Fibroblast of the aortic adventitia (primary cell): ENCODE data around the gene ROBO2. TPM values are rescaled to one million over a fixed set of nuclear protein-coding genes. Genes with fewer than 3 reads are reported as not detected.

Experiments used
- DNase-seq: peaks from one replicate; pipeline ENCODE4 v3.0.0-alpha.2; 2010; ENCODE audit warnings: low read depth
- H3K4me3 ChIP-seq: 2 replicates; pipeline ENCODE4 v1.5.1; 2011; ENCODE audit warnings: low read depth, mild to moderate bottlenecking, control low read depth, low read length, moderate library complexity
- CTCF ChIP-seq: IDR thresholded peaks from 2 replicates; pipeline ENCODE4 v1.5.1; 2011; ENCODE audit warnings: mild to moderate bottlenecking, low read length, control low read depth, inconsistent platforms; ENCODE audit not compliant: insufficient read depth
- total RNA-seq: library from RNA; depleted of rRNA; stranded (reverse); fragments of >200 nt; gene quantifications from 2 replicates; pipeline ENCODE4 v1.2.3, GENCODE V29; 2012; ENCODE audit warnings: low replicate concordance

Gene ROBO2
- total RNA-seq, 1 donor = 1.2 TPM

- DNase-seq = no peak
- TF ChIP-seq CTCF = no peak
- no peak overlapping the region for H3K4me3 ChIP-seq
These were observed 372.7 kb downstream of the ROBO2 start for GRCh38 chr3:77412584-77412983.

- no peak for DNase-seq
- TF ChIP-seq CTCF = no peak
- H3K4me3 ChIP-seq = no peak overlapping the region
These were observed 375.0 kb downstream of the ROBO2 start for GRCh38 chr3:77414881-77415280.

GRCh38 chr3:77420336-77420735, 380.4 kb downstream of the ROBO2 start:
- no peak for DNase-seq
- TF ChIP-seq CTCF = no peak
- no peak overlapping the region for H3K4me3 ChIP-seq

- no peak overlapping the region for H3K4me3 ChIP-seq
- no peak for DNase-seq
- no peak for TF ChIP-seq CTCF
These were observed 382.0 kb downstream of the ROBO2 start for GRCh38 chr3:77421916-77422315.

- no peak for TF ChIP-seq CTCF
- DNase-seq = no peak
- no peak overlapping the region for H3K4me3 ChIP-seq
These were observed 386.6 kb downstream of the ROBO2 start for GRCh38 chr3:77426531-77426930.

GRCh38 chr3:77427528-77427927, 387.6 kb downstream of the ROBO2 start:
- no peak for DNase-seq
- H3K4me3 ChIP-seq = no peak overlapping the region
- no peak for TF ChIP-seq CTCF

- no peak for TF ChIP-seq CTCF
- no peak for DNase-seq
- no peak overlapping the region for H3K4me3 ChIP-seq
These were observed 397.0 kb downstream of the ROBO2 start for GRCh38 chr3:77436908-77437307.
